Measurements from ENCODE around the gene GEMIN5.

GEMIN5 gene

GRCh38 chr5:154850255-154851062, 87.6 kb downstream of the GEMIN5 start, which contains the start of gene FAXDC2:
FAXDC2 (minus strand) TSS chr5:154850603; CDS start chr5:154838178, 12,425 bp downstream.
- DNase-seq (ENCODE audit: low read depth, low spot score), result no peak

- DNase-seq (ENCODE audit: low read depth, low spot score), result no peak
These were observed 88.2 kb downstream of the GEMIN5 start for GRCh38 chr5:154849791-154850201.

GRCh38 chr5:154849264-154849785, 88.7 kb downstream of the GEMIN5 start:
- no peak for DNase-seq (ENCODE audit: low read depth, low spot score)

GRCh38 chr5:154844809-154845208, 93.2 kb downstream of the GEMIN5 start:
- no peak for DNase-seq (ENCODE audit: low read depth, low spot score)

GRCh38 chr5:154842689-154843530, 95.1 kb downstream of the GEMIN5 start:
- no peak for DNase-seq (ENCODE audit: low read depth, low spot score)

- no peak for DNase-seq (ENCODE audit: low read depth, low spot score)
These were observed 96.7 kb downstream of the GEMIN5 start for GRCh38 chr5:154841273-154841661.

- DNase-seq (ENCODE audit: low read depth, low spot score), result no peak
These were observed 97.4 kb downstream of the GEMIN5 start for GRCh38 chr5:154840435-154841272.
